Activated naive CD8-positive, alpha-beta T cell treated with anti-CD3 and anti-CD28 coated beads for 36 hours (primary cell): ENCODE measurements around the gene LRRC55. TPM values are rescaled to one million over a fixed set of nuclear protein-coding genes. Genes with fewer than 3 reads are reported as not detected.

Experiments used
- DNase-seq: peaks from one replicate; pipeline ENCODE4 v3.0.0; 2021
- H3K27ac Mint-ChIP-seq: one replicate; pipeline ENCODE4 v1.8.0; 2022; ENCODE audit warnings: mild to moderate bottlenecking, moderate library complexity, mixed read lengths
- H3K27me3 Mint-ChIP-seq: one replicate; pipeline ENCODE4 v1.8.0; 2022; ENCODE audit warnings: mild to moderate bottlenecking, mixed read lengths
- H3K36me3 Mint-ChIP-seq: one replicate; pipeline ENCODE4 v1.8.0; 2021; ENCODE audit warnings: mild to moderate bottlenecking, mixed read lengths
- H3K4me1 Mint-ChIP-seq: one replicate; pipeline ENCODE4 v1.8.0; 2021; ENCODE audit warnings: mixed read lengths
- H3K4me3 Mint-ChIP-seq: one replicate; pipeline ENCODE4 v1.8.0; 2022; ENCODE audit warnings: mild to moderate bottlenecking, moderate library complexity, mixed read lengths
- H3K9me3 Mint-ChIP-seq: one replicate; pipeline ENCODE4 v1.8.0; 2022; ENCODE audit warnings: mixed read lengths
- total RNA-seq, 2 experiments: library from RNA; stranded (reverse); gene quantifications; one replicate each; pipeline ENCODE4 v1.2.3, GENCODE V29; 2021

The LRRC55 gene
- total RNA-seq, 2 experiments from 2014 or later: not detected

DNA sequence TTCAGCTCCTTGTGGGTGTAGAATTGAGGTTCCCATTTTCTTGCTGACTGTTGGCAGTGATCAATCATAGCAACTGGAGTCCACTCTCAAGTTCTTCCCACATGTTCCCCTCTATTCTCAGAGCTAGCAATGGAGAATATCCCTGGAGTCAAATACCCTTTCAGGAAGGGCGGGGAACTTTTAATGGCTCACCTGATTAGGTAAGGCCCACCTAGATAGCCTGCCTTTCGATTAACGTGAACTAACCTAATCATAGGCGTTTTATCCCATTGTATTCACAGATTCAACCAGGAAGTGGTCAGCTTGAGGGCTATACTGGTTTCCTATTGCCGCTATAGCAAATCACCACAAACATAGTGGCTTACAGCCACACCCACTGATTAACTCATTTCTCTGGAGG is 7.1 kb upstream of the LRRC55 start:
- peaks cover 33% of the 10 kb centered on the region for H3K27me3 Mint-ChIP-seq
- H3K4me1 Mint-ChIP-seq: no peaks in the 10 kb centered on the region
- no peaks in the 10 kb centered on the region for H3K36me3 Mint-ChIP-seq
- H3K9me3 Mint-ChIP-seq: no peaks in the 10 kb centered on the region
- no peak for DNase-seq
- no peak overlapping the region for H3K4me3 Mint-ChIP-seq
- no peak overlapping the region for H3K27ac Mint-ChIP-seq

DNA sequence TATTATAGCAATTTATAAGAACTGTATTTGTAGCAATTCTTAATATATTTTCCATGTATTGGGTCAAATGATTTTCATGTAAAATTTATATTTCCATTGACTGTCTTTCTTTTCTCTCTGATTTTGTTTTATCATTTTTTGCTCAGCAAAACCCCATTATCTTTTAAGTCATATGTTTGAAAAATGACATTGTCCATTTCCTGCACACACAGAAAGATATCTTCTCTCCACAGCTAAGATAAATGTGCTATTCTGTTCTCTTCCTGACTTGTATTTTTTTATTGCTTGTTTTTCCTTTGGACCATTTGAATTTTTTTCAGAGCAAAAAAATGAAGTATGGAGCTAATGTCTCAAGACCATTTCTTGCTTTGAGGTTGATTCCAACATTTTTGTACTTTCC is 6.3 kb upstream of the LRRC55 start:
- Mint-ChIP-seq H3K27ac (no peak overlapping the region), H3K27me3 (peaks cover 41% of the 10 kb centered on the region), H3K9me3 (no peaks in the 10 kb centered on the region), H3K4me1 (peaks cover 2% of the 10 kb centered on the region), H3K36me3 (no peaks in the 10 kb centered on the region), H3K4me3 (no peak overlapping the region)
- no peak for DNase-seq

DNA sequence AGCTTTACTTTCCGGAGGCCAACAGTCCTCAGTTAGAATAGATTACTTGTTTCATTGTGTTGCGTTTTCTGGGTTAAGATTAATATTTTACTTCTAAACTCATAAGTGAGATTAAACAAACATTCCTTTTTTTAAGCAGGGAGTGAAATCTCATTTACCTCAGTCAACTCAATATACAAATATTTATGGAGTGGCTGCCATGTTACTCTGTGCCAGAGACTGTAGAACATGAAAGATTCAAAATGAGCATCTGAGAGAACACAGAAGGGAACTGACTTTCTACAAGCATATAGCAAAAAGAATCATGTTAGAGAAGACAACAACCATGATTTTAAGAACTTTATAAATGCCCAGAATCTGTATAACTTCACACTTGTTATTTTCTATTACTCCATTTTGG is 3.4 kb upstream of the LRRC55 start:
- peaks cover 2% of the 10 kb centered on the region for H3K4me1 Mint-ChIP-seq

DNA sequence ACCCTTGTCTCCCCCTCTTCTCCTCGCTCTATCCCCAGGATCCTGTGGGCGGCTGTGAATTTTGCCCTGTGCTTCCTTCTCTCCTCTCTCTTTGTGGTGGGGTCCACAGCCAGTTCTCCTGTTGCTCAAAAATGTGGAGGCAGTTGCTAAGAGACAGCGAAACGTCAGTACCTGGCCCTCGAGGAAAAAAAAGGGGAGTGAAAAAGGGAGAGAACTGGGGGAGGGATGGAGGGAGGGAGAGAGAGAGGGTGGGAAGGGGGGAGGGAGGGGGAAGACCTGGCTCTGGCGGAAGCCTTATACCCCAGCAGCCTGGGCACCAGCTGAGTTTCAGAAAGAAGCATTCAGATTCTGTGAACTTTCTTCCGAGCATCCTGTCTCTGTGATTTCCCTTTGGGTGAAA is 2.1 kb upstream of the LRRC55 start:
- no peaks in the 10 kb centered on the region for H3K9me3 Mint-ChIP-seq
- H3K36me3 Mint-ChIP-seq: no peaks in the 10 kb centered on the region
- DNase-seq: no peak
- peaks cover 2% of the 10 kb centered on the region for H3K4me1 Mint-ChIP-seq
- H3K4me3 Mint-ChIP-seq: no peak overlapping the region
- peaks cover 51% of the 10 kb centered on the region for H3K27me3 Mint-ChIP-seq
- no peak overlapping the region for H3K27ac Mint-ChIP-seq

More for the DNA sequence above, 3.4 kb upstream of the LRRC55 start:
- no peaks in the 10 kb centered on the region for H3K36me3 Mint-ChIP-seq
- no peak overlapping the region for H3K4me3 Mint-ChIP-seq
- DNase-seq: no peak
- H3K27ac Mint-ChIP-seq: no peak overlapping the region
- peaks cover 51% of the 10 kb centered on the region for H3K27me3 Mint-ChIP-seq
- H3K9me3 Mint-ChIP-seq: no peaks in the 10 kb centered on the region

DNA sequence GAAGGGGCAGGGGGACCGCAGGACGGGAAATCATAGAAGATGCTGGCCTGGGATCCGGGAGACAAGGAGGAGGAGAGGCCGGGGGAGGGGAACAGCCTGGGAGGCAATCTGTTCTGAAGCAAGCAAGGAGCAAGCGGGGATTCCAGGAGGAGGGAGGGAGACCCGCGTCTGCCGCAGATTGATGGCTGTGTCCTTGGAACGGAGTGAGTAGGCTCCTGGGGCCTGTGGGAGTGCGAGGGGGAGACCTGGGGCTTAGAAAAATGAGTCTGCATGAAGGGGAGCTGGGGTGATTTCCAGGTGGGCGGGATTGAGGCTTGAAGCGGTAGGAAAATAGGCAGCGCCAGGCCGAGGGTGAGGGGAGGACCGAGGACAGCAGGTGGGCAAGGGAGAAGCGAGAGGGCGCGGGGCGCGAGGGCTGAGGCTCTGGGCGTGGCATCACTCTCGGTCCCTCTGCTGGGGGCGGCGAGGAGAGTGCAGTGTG is 1.6 kb upstream of the LRRC55 start:
- H3K27me3 Mint-ChIP-seq: peaks cover 48% of the 10 kb centered on the region
- H3K27ac Mint-ChIP-seq: no peak overlapping the region
- no peaks in the 10 kb centered on the region for H3K9me3 Mint-ChIP-seq
- no peak overlapping the region for H3K4me3 Mint-ChIP-seq
- no peak for DNase-seq
- no peaks in the 10 kb centered on the region for H3K36me3 Mint-ChIP-seq
- peaks cover 2% of the 10 kb centered on the region for H3K4me1 Mint-ChIP-seq

DNA sequence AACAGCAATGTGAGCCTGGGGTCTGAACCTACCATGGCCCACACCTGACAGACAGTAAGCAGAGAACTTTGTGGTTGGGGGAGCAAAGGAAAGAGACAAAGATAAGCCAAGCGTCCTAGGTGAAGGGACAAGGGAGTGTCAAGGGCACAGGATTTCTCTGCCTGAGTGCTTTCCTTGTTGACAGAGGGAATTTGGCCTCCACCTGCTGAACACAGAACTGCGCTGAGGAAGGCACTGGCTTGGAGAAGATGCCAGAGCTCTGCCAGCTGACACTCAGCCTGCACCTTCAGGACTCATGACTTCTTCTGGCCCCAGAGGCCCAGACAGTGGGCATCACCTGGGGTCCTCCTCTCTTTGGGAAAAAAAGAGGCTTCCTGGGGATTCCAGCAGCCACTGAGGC is 789 bp upstream of the LRRC55 start:
- H3K9me3 Mint-ChIP-seq: no peaks in the 10 kb centered on the region
- DNase-seq: no peak
- peaks cover 41% of the 10 kb centered on the region for H3K27me3 Mint-ChIP-seq
- H3K4me1 Mint-ChIP-seq: peaks cover 2% of the 10 kb centered on the region
- no peaks in the 10 kb centered on the region for H3K36me3 Mint-ChIP-seq
- no peak overlapping the region for H3K27ac Mint-ChIP-seq
- no peak overlapping the region for H3K4me3 Mint-ChIP-seq

DNA sequence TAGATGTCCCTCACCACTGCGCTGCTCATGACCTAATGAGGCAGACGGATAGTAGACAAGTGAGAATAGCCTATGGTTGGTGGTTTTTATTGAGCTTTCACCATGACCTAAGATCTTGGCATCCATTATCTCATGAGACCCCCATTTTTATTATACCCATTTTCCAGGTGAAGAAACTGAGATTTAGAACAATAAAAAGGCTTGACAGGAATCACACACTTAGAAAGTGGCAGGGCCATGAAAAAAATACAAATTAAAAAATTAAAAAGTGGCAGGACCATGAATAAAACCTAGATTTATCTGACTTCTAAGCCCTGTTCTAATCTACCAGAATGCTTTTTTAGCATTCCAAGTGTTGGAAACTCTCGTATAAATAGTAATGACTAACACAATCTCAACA is 1.1 kb downstream of the LRRC55 start:
- Mint-ChIP-seq H3K4me3 (no peak overlapping the region), H3K27ac (no peak overlapping the region), H3K27me3 (peaks cover 25% of the 10 kb centered on the region), H3K4me1 (peaks cover 2% of the 10 kb centered on the region), H3K9me3 (no peaks in the 10 kb centered on the region), H3K36me3 (no peaks in the 10 kb centered on the region)
- DNase-seq: no peak

DNA sequence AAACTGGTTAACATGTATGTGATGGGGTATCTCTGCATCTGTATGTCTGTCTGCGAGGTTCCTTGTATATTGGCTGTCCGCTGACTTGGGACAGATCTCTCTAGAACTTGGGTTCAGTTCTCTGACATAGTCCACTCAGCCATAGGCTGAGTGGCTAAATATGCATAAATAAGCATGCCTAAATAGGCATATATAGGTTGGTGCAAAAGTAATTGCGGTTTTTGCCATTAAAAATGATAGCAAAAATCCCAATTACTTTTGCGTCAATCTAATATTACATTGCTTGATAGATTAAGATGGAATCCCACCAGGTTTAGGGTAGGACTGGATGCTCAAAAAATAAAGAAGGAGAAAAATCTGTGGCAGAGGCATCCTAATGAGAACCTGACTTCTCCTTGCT is 8.8 kb downstream of the LRRC55 start:
- Mint-ChIP-seq H3K27ac (no peak overlapping the region), H3K36me3 (no peaks in the 10 kb centered on the region), H3K9me3 (no peaks in the 10 kb centered on the region), H3K27me3 (peaks cover 9% of the 10 kb centered on the region), H3K4me1 (no peaks in the 10 kb centered on the region), H3K4me3 (no peak overlapping the region)
- DNase-seq: no peak

DNA sequence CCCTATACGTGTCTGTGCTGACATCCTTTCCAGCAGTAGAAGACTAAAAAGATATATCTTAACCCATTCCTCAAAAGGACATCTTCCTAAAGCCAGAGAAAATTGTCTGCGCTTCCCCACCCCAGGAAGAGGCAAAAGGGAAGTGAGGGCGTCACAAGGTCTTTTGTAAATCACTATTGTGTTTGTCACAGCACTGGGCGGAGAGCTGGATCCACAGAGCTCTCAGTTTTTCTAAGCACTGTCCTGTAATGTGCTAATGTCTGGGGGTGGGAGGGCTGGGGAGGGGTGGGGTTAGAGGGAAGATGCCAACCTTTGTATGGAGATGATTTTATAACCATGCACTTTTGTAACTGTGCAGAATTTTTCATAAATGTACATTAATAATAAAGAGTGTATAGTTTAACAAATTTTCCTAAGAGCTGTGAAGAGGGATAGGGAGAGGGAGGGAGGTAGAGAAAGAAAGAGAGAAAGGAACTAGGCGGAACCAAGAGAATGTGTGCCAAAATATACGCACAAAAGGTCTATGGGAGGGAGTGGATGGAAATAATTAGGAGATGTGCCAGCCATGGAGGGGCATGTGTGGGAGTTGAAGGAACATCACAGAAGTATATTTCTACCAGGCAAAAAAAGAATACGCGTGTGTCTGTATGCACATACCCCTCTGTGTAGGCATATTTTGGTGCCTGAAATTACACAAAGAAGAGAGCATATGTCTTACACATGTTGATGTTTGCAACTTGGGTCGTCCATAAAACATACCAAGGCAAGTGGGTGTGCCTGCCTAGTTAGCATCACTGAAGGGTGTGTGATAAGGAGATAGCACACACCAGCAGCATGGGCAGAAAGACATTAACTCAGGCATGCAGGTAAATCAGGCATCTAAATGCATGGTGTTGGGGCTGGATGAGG is 9.8 kb downstream of the LRRC55 start:
- Mint-ChIP-seq H3K9me3 (no peaks in the 10 kb centered on the region), H3K36me3 (no peaks in the 10 kb centered on the region), H3K4me1 (no peaks in the 10 kb centered on the region)

DNA sequence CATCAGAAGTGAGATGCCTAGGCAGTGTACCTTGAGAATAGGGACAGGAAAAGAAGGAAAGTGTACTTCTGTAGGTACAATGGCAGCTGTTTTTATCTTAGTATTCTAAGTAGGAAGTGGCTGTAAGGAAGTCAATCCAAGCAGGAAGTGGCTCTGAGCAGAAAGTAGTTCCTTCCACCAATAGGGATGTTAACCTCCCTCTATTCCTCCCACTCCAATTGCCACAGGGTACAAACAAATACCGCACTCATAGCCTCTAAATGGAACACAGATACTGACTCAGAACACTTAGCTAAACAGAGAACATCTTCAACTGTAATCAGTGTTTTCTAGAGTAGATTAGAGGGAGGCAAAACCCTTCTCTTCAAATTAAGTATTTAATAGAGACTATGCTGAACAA is 10.6 kb downstream of the LRRC55 start:
- H3K27me3 Mint-ChIP-seq: peaks cover 9% of the 10 kb centered on the region
- no peaks in the 10 kb centered on the region for H3K36me3 Mint-ChIP-seq
- no peak overlapping the region for H3K4me3 Mint-ChIP-seq
- no peak for DNase-seq
- H3K9me3 Mint-ChIP-seq: no peaks in the 10 kb centered on the region
- H3K4me1 Mint-ChIP-seq: no peaks in the 10 kb centered on the region
- H3K27ac Mint-ChIP-seq: no peak overlapping the region

More for the DNA sequence above, 9.8 kb downstream of the LRRC55 start:
- Mint-ChIP-seq H3K27ac (no peak overlapping the region), H3K27me3 (peaks cover 9% of the 10 kb centered on the region), H3K4me3 (no peak overlapping the region)
- DNase-seq: no peak

DNA sequence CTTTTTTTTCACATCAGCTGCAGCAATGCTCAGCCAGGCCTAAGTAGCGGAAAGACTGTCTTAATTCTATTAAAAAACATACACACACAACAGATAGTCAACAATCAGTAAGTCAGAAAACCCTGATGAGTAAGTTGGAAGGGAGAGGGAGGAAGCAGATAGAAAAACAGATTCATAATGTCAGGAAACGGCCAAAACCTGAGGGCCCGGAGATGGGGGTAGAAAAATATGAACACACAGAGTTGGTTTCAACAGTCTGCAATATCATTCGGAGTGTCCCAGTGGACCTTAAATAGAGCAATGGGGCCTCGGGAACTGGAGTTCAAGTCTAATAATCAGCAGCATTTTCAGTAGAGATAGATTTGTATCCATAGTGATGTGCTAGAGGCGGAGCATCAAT is 14.8 kb downstream of the LRRC55 start:
- Mint-ChIP-seq H3K27me3 (peaks cover 6% of the 10 kb centered on the region), H3K27ac (no peak overlapping the region), H3K4me1 (no peaks in the 10 kb centered on the region), H3K4me3 (no peak overlapping the region), H3K9me3 (no peaks in the 10 kb centered on the region), H3K36me3 (no peaks in the 10 kb centered on the region)
- DNase-seq: no peak

DNA sequence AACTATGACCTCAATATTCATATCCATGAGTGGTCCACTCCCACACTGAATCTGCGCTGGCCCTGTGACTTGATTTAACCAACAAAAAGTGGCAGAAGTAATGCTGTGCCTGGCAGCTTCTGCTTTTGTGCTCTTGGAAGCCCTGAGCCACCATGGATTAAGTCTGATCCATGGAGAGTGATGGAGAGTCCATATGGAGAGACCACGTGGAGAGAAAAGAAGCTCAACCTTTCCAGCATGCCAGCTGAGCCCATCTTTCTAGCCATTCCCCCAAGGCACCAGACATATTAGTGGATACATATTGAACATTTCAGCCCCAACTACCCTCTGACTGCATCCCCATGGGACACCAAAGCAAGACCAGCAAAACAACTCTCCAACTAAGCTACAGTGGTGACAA is 16.0 kb downstream of the LRRC55 start:
- H3K4me3 Mint-ChIP-seq: no peak overlapping the region
- H3K4me1 Mint-ChIP-seq: no peaks in the 10 kb centered on the region
- H3K36me3 Mint-ChIP-seq: no peaks in the 10 kb centered on the region
- H3K9me3 Mint-ChIP-seq: no peaks in the 10 kb centered on the region
- DNase-seq: no peak
- H3K27me3 Mint-ChIP-seq: peaks cover 6% of the 10 kb centered on the region
- no peak overlapping the region for H3K27ac Mint-ChIP-seq

DNA sequence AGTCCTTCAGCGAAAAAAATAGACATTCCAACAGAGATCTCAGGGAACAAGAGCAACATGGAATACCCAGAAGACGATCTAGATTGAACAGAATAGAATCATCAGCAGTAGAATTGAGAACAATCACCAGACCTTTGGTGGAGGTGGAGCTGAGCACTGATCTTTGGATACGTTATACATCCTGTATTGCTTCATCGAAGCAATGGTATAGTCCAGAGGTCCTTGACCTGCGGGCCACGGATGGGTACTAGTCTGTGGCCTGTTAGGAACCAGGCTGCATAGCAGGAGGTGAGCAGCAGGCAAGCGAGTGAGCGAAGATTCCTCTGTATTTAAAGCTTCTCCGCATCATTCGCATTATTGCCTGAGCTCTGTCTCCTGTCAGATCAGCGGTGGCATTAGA is 17.6 kb downstream of the LRRC55 start:
- DNase-seq: no peak
- no peak overlapping the region for H3K4me3 Mint-ChIP-seq
- H3K4me1 Mint-ChIP-seq: no peaks in the 10 kb centered on the region
- no peaks in the 10 kb centered on the region for H3K36me3 Mint-ChIP-seq
- peaks cover 10% of the 10 kb centered on the region for H3K27me3 Mint-ChIP-seq
- H3K27ac Mint-ChIP-seq: no peak overlapping the region
- no peaks in the 10 kb centered on the region for H3K9me3 Mint-ChIP-seq

DNA sequence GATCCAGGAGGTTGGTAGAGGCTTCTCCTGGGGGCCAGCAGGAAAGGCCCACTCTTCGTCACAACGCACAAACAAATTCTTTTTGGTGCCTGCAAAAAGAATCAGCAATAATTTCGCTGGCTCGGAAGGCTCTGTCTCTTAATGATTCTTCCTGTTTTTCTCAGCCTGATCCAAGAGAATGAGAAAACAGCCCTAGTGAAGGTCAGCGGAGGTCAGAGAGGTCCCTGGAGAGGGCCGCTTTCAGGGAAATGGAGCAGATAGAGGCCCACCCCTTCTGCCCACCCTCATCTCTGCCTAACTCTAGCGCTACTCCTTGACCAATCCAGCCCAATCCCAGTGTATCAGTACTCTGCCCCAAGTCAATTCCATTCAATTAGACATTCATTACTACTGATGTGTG is 19.2 kb downstream of the LRRC55 start:
- H3K27me3 Mint-ChIP-seq: peaks cover 5% of the 10 kb centered on the region
- no peaks in the 10 kb centered on the region for H3K36me3 Mint-ChIP-seq
- H3K9me3 Mint-ChIP-seq: no peaks in the 10 kb centered on the region
- no peak overlapping the region for H3K4me3 Mint-ChIP-seq
- no peak overlapping the region for H3K27ac Mint-ChIP-seq
- no peaks in the 10 kb centered on the region for H3K4me1 Mint-ChIP-seq
- no peak for DNase-seq

DNA sequence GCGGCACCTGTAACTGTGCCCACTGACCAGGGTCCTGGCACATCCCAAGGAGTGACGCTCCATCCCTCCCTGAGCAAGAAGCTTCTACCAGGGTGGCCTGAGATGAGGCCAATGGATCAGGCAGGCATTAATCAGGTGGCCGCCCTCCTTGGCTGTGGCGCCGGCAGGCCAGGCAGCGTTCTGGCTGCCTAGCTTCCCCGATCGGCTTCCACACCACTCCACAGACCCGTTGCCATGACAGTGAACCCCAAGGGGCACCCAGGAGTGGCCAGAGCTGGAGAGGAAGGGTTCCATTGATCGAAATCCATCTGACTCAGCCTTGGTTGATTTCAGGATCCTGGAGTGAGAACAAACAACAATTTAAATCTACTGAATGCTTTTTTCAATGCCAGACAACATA is 20.5 kb downstream of the LRRC55 start:
- H3K4me1 Mint-ChIP-seq: no peaks in the 10 kb centered on the region
- H3K4me3 Mint-ChIP-seq: no peak overlapping the region
- no peaks in the 10 kb centered on the region for H3K9me3 Mint-ChIP-seq
- no peak for DNase-seq
- H3K27me3 Mint-ChIP-seq: peaks cover 15% of the 10 kb centered on the region
- no peaks in the 10 kb centered on the region for H3K36me3 Mint-ChIP-seq
- no peak overlapping the region for H3K27ac Mint-ChIP-seq

DNA sequence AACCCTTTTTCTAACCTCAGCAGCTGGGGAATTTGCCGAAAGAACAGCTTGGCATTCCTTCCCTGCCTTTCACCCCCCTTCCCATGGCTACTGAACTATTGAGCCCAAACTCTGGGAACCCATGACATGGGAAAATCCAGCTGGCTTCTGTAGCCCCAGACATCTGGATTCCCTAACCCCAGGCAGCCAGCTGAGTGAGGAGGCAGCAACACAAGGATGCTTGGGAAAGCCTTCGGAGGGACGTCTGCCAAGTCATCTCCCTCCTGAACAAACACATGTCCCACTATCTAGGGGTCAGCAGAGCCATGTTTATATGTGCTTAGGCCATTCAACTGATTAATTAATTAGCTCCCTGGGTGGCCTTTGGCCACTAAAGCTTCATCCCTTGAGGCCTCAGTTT is 21.6 kb downstream of the LRRC55 start:
- peaks cover 15% of the 10 kb centered on the region for H3K27me3 Mint-ChIP-seq
- H3K36me3 Mint-ChIP-seq: no peaks in the 10 kb centered on the region
- no peaks in the 10 kb centered on the region for H3K4me1 Mint-ChIP-seq
- no peak for DNase-seq
- no peaks in the 10 kb centered on the region for H3K9me3 Mint-ChIP-seq
- H3K4me3 Mint-ChIP-seq: no peak overlapping the region
- no peak overlapping the region for H3K27ac Mint-ChIP-seq
